Nephron (organoid): ENCODE results near the gene FUT8.

Experiments used
- H3K27ac Mint-ChIP-seq, 3 experiments: 2 replicates each; pipeline ENCODE4 v1.8.0; 2020; ENCODE audit warnings: mixed read lengths in 3 of 3, mild to moderate bottlenecking in 2 of 3, moderate library complexity in 1 of 3
- H3K27me3 Mint-ChIP-seq: 2 replicates; pipeline ENCODE4 v1.8.0; 2021; ENCODE audit warnings: low read depth, mild to moderate bottlenecking, moderate library complexity, mixed read lengths
- H3K36me3 Mint-ChIP-seq: 2 replicates; pipeline ENCODE4 v1.8.0; 2020; ENCODE audit warnings: low read depth, mixed read lengths
- H3K4me1 Mint-ChIP-seq: 2 replicates; pipeline ENCODE4 v1.8.0; 2020; ENCODE audit warnings: mixed read lengths
- H3K4me3 Mint-ChIP-seq, 3 experiments: 2 replicates each; pipeline ENCODE4 v1.8.0; 2020; ENCODE audit warnings: mild to moderate bottlenecking in 3 of 3, mixed read lengths in 3 of 3, moderate library complexity in 2 of 3
- H3K9me3 Mint-ChIP-seq: 2 replicates; pipeline ENCODE4 v1.8.0; 2020; ENCODE audit warnings: mixed read lengths
- CTCF ChIP-seq, 3 experiments: fragments of 200-600 bp; sonication (generic); IDR thresholded peaks; one replicate each; pipeline ENCODE4 v1.5.0; 2021; ENCODE audit warnings: antibody characterized with exemption in 3 of 3; ENCODE audit not compliant: unreplicated experiment in 3 of 3

FUT8 gene

DNA sequence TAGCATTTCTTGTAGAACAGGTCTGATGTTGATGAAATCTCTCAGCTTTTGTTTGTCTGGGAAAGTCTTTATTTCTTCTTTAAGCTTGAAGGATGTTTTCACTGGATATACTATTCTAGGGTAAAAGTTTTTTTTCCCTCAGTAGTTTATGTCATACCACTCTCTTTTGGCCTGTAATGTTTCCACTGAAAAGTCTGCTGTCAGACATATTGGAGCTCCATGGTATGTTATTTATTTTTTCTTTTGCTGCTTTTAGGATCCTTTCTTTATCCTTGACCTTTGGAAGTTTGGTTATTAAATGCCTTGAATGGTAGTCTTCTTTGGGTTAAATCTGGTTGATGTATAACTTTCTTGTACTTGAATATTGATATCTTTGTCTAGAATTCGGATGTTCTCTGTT, 306.1 kb downstream of the FUT8 start:
- peaks cover 48% of the 10 kb centered on the region for H3K9me3 Mint-ChIP-seq
- TF ChIP-seq CTCF (IDR thresholded peaks at IDR 0.05; ENCODE audit: unreplicated experiment in 3 of 3): no peak

GRCh38 chr14:65720171-65720570, 307.6 kb downstream of the FUT8 start:
- TF ChIP-seq CTCF (IDR thresholded peaks at IDR 0.05; ENCODE audit: unreplicated experiment in 3 of 3): no peak
- Mint-ChIP-seq H3K4me3 (no peak overlapping the region), H3K36me3 (peaks cover 28% of the 10 kb centered on the region), H3K9me3 (peaks cover 35% of the 10 kb centered on the region), H3K27me3 (peaks cover 4% of the 10 kb centered on the region), H3K27ac (no peak overlapping the region), H3K4me1 (no peaks in the 10 kb centered on the region)

More for the DNA sequence above, 306.1 kb downstream of the FUT8 start:
- Mint-ChIP-seq H3K27ac (no peak overlapping the region), H3K27me3 (peaks cover 4% of the 10 kb centered on the region), H3K4me3 (no peak overlapping the region), H3K4me1 (no peaks in the 10 kb centered on the region), H3K36me3 (peaks cover 33% of the 10 kb centered on the region)

- peaks cover 4% of the 10 kb centered on the region for H3K27me3 Mint-ChIP-seq
- peaks cover 29% of the 10 kb centered on the region for H3K9me3 Mint-ChIP-seq
- peaks cover 22% of the 10 kb centered on the region for H3K36me3 Mint-ChIP-seq
- no peak overlapping the region for H3K27ac Mint-ChIP-seq
- no peak for TF ChIP-seq CTCF (IDR thresholded peaks at IDR 0.05; ENCODE audit: unreplicated experiment in 3 of 3)
- H3K4me1 Mint-ChIP-seq: no peaks in the 10 kb centered on the region
- no peak overlapping the region for H3K4me3 Mint-ChIP-seq
Observed at GRCh38 chr14:65720743-65721142, 308.2 kb downstream of the FUT8 start.

DNA sequence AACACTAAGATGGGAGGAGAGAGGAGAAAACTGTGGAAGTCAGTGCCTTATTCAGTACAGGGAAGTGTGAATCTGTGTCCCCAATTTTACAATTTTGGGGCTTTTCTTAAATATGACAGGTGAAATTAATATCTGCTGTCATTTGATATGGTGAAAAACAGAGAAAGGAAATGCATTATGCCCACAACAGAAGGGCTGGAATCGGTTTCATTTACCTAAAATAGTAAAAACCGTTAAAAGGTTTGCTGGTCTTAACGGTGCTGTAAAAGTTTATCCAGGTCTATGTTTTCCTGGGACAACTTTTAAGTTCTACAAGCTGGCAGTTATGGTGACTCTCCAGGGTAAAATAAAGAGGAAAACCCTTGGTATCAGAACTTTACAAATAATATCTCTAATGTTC, 310.8 kb downstream of the FUT8 start:
- Mint-ChIP-seq H3K36me3 (peaks cover 22% of the 10 kb centered on the region), H3K27me3 (peaks cover 4% of the 10 kb centered on the region), H3K4me3 (no peak overlapping the region), H3K4me1 (no peaks in the 10 kb centered on the region), H3K9me3 (peaks cover 26% of the 10 kb centered on the region), H3K27ac (no peak overlapping the region)
- no peak for TF ChIP-seq CTCF (IDR thresholded peaks at IDR 0.05; ENCODE audit: unreplicated experiment in 3 of 3)

DNA sequence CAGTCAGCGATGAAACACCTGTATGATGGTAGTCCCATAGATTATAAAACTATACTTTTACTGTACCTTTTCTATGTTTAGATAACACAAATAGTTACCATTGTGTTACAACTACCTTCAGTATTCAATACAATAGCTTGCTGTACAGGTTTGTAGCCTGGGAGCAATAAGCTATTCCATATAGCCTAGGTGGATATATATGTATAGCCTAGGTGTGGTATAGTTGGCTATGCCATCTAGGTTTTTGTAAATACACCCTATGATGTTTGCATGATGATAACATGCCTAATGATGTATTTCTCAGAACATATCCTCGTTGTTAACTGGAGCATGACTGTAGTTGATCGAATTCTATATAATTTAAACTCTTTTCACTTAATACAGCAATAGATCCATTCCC, 316.1 kb downstream of the FUT8 start:
- no peak overlapping the region for H3K27ac Mint-ChIP-seq
- peaks cover 11% of the 10 kb centered on the region for H3K36me3 Mint-ChIP-seq
- TF ChIP-seq CTCF (IDR thresholded peaks at IDR 0.05; ENCODE audit: unreplicated experiment in 3 of 3): no peak
- H3K4me3 Mint-ChIP-seq: no peak overlapping the region
- no peaks in the 10 kb centered on the region for H3K27me3 Mint-ChIP-seq
- peaks cover 12% of the 10 kb centered on the region for H3K9me3 Mint-ChIP-seq
- no peaks in the 10 kb centered on the region for H3K4me1 Mint-ChIP-seq

DNA sequence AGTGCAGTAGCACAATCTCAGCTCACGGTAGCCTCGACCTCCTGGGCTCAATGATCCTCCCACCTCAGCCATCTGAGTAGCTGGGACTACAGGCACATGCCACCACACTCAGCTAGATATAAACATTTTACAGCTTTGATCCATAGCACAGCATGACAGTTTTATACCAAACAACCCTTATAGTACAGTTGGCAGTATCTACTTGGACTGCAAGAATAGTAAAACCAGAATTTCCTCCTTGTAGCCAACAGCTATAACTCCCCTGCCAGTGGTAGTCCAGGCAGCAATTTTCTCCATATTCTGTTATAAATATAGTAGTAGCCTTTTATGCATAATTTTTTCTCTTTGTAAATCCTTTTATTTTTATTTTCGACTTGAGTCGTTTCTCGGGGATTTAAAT, 317.0 kb downstream of the FUT8 start:
- no peak for TF ChIP-seq CTCF (IDR thresholded peaks at IDR 0.05; ENCODE audit: unreplicated experiment in 3 of 3)
- peaks cover 12% of the 10 kb centered on the region for H3K9me3 Mint-ChIP-seq
- peaks cover 11% of the 10 kb centered on the region for H3K36me3 Mint-ChIP-seq
- no peaks in the 10 kb centered on the region for H3K4me1 Mint-ChIP-seq
- H3K4me3 Mint-ChIP-seq: no peak overlapping the region
- no peak overlapping the region for H3K27ac Mint-ChIP-seq
- H3K27me3 Mint-ChIP-seq: no peaks in the 10 kb centered on the region
